Measurements from ENCODE around the gene DPEP3.
"Not testable (repeated sequence)": the region's sequence is repeated elsewhere in the genome, so short reads cannot be mapped to it uniquely, and the experiment has no call there.

Gene DPEP3

GRCh38 chr16:68005786-68006286 lies 25.5 kb upstream of the DPEP3 start:
- H3K9me3 ChIP-seq (ENCODE audit: control insufficient read depth, low read length): no peaks in the 10 kb centered on the region
- WGBS, 2 experiments (ENCODE audit: insufficient coverage in 2 of 2): 62 to 83% methylated on average over 3 to 5 of the region's 6 CpGs
- H3K4me1 ChIP-seq (ENCODE audit: control insufficient read depth, insufficient read depth, low read length, poor library complexity, severe bottlenecking): peaks cover under 1% of the 10 kb centered on the region
- H3K27ac ChIP-seq (ENCODE audit: low read depth, low read length, severe bottlenecking): no peak overlapping the region
- no peaks in the 10 kb centered on the region for H3K36me3 ChIP-seq (ENCODE audit: control insufficient read depth, insufficient read depth, low read length)
- H3K4me3 ChIP-seq (ENCODE audit: extremely low read depth, insufficient read depth, low read length, poor library complexity, severe bottlenecking): no peak overlapping the region

GRCh38 chr16:68005211-68005610 lies 24.9 kb upstream of the DPEP3 start:
- no peaks in the 10 kb centered on the region for H3K36me3 ChIP-seq (ENCODE audit: control insufficient read depth, insufficient read depth, low read length)
- WGBS, 2 experiments (ENCODE audit: insufficient coverage in 2 of 2): 86 to 92% methylated on average over 3 to 9 of the region's 9 CpGs
- H3K27ac ChIP-seq (ENCODE audit: low read depth, low read length, severe bottlenecking): no peak overlapping the region
- peaks cover 6% of the 10 kb centered on the region for H3K4me1 ChIP-seq (ENCODE audit: control insufficient read depth, insufficient read depth, low read length, poor library complexity, severe bottlenecking)
- no peak overlapping the region for H3K4me3 ChIP-seq (ENCODE audit: extremely low read depth, insufficient read depth, low read length, poor library complexity, severe bottlenecking)
- no peaks in the 10 kb centered on the region for H3K9me3 ChIP-seq (ENCODE audit: control insufficient read depth, low read length)

- Histone ChIP-seq H3K4me3 (ENCODE audit: extremely low read depth, insufficient read depth, low read length, poor library complexity, severe bottlenecking) (no peak overlapping the region), H3K27ac (ENCODE audit: low read depth, low read length, severe bottlenecking) (no peak overlapping the region), H3K4me1 (ENCODE audit: control insufficient read depth, insufficient read depth, low read length, poor library complexity, severe bottlenecking) (peaks cover 8% of the 10 kb centered on the region), H3K36me3 (ENCODE audit: control insufficient read depth, insufficient read depth, low read length) (no peaks in the 10 kb centered on the region), H3K9me3 (ENCODE audit: control insufficient read depth, low read length) (no peaks in the 10 kb centered on the region)
- 80 to 92% methylated on average over 1 to 3 of the region's 4 CpGs for WGBS, 2 experiments (ENCODE audit: insufficient coverage in 2 of 2)
Measured at GRCh38 chr16:68003031-68003430, 22.7 kb upstream of the DPEP3 start.

- no peak overlapping the region for H3K4me3 ChIP-seq (ENCODE audit: extremely low read depth, insufficient read depth, low read length, poor library complexity, severe bottlenecking)
- no peak overlapping the region for H3K27ac ChIP-seq (ENCODE audit: low read depth, low read length, severe bottlenecking)
- 94 to 100% methylated on average over 1 to 2 of the region's 3 CpGs for WGBS, 2 experiments (ENCODE audit: insufficient coverage in 2 of 2)
Measured at GRCh38 chr16:68000450-68000849, 20.2 kb upstream of the DPEP3 start.

GRCh38 chr16:67999985-68000384 lies 19.7 kb upstream of the DPEP3 start:
- H3K4me1 ChIP-seq (ENCODE audit: control insufficient read depth, insufficient read depth, low read length, poor library complexity, severe bottlenecking): peaks cover 8% of the 10 kb centered on the region
- H3K36me3 ChIP-seq (ENCODE audit: control insufficient read depth, insufficient read depth, low read length): no peaks in the 10 kb centered on the region
- H3K4me3 ChIP-seq (ENCODE audit: extremely low read depth, insufficient read depth, low read length, poor library complexity, severe bottlenecking): no peak overlapping the region
- 96 to 100% methylated on average over 2 of the region's 2 CpGs for WGBS, 2 experiments (ENCODE audit: insufficient coverage in 2 of 2)
- H3K9me3 ChIP-seq (ENCODE audit: control insufficient read depth, low read length): no peaks in the 10 kb centered on the region
- no peak overlapping the region for H3K27ac ChIP-seq (ENCODE audit: low read depth, low read length, severe bottlenecking)

More at GRCh38 chr16:68000450-68000849, 20.2 kb upstream of the DPEP3 start:
- no peaks in the 10 kb centered on the region for H3K9me3 ChIP-seq (ENCODE audit: control insufficient read depth, low read length)
- H3K36me3 ChIP-seq (ENCODE audit: control insufficient read depth, insufficient read depth, low read length): no peaks in the 10 kb centered on the region
- H3K4me1 ChIP-seq (ENCODE audit: control insufficient read depth, insufficient read depth, low read length, poor library complexity, severe bottlenecking): peaks cover 8% of the 10 kb centered on the region

- not testable (repeated sequence) for H3K27ac ChIP-seq (ENCODE audit: low read depth, low read length, severe bottlenecking); H3K4me3 ChIP-seq (ENCODE audit: extremely low read depth, insufficient read depth, low read length, poor library complexity, severe bottlenecking); H3K4me1 ChIP-seq (ENCODE audit: control insufficient read depth, insufficient read depth, low read length, poor library complexity, severe bottlenecking); H3K36me3 ChIP-seq (ENCODE audit: control insufficient read depth, insufficient read depth, low read length); H3K9me3 ChIP-seq (ENCODE audit: control insufficient read depth, low read length)
- 92 to 97% methylated on average over 3 to 12 of the region's 18 CpGs for WGBS, 2 experiments (ENCODE audit: insufficient coverage in 2 of 2)
Measured at GRCh38 chr16:67998779-67999688, 18.7 kb upstream of the DPEP3 start, which contains the start of gene DPEP2. Gene DPEP2, minus strand, starts transcription at chr16:67999484. Its CDS starts 6,272 bp downstream, at chr16:67993212.

GRCh38 chr16:67998231-67998778 lies 18.0 kb upstream of the DPEP3 start:
- H3K4me1 ChIP-seq (ENCODE audit: control insufficient read depth, insufficient read depth, low read length, poor library complexity, severe bottlenecking); H3K4me3 ChIP-seq (ENCODE audit: extremely low read depth, insufficient read depth, low read length, poor library complexity, severe bottlenecking); H3K36me3 ChIP-seq (ENCODE audit: control insufficient read depth, insufficient read depth, low read length); H3K27ac ChIP-seq (ENCODE audit: low read depth, low read length, severe bottlenecking); H3K9me3 ChIP-seq (ENCODE audit: control insufficient read depth, low read length): not testable (repeated sequence)
- WGBS, 2 experiments (ENCODE audit: insufficient coverage in 2 of 2): 98% methylated on average over 26 to 29 of the region's 36 CpGs

- Histone ChIP-seq H3K9me3 (ENCODE audit: control insufficient read depth, low read length) (no peaks in the 10 kb centered on the region), H3K27ac (ENCODE audit: low read depth, low read length, severe bottlenecking) (no peak overlapping the region), H3K36me3 (ENCODE audit: control insufficient read depth, insufficient read depth, low read length) (no peaks in the 10 kb centered on the region), H3K4me1 (ENCODE audit: control insufficient read depth, insufficient read depth, low read length, poor library complexity, severe bottlenecking) (peaks cover 8% of the 10 kb centered on the region), H3K4me3 (ENCODE audit: extremely low read depth, insufficient read depth, low read length, poor library complexity, severe bottlenecking) (no peak overlapping the region)
- WGBS, 2 experiments (ENCODE audit: insufficient coverage in 2 of 2): 92 to 100% methylated on average over 4 of the region's 5 CpGs
Measured at GRCh38 chr16:67996666-67997065, 16.4 kb upstream of the DPEP3 start.

- Histone ChIP-seq H3K27ac (ENCODE audit: low read depth, low read length, severe bottlenecking) (no peak overlapping the region), H3K9me3 (ENCODE audit: control insufficient read depth, low read length) (no peaks in the 10 kb centered on the region), H3K4me1 (ENCODE audit: control insufficient read depth, insufficient read depth, low read length, poor library complexity, severe bottlenecking) (peaks cover 3% of the 10 kb centered on the region), H3K36me3 (ENCODE audit: control insufficient read depth, insufficient read depth, low read length) (no peaks in the 10 kb centered on the region), H3K4me3 (ENCODE audit: extremely low read depth, insufficient read depth, low read length, poor library complexity, severe bottlenecking) (no peak overlapping the region)
- 88% methylated on average over 3 of the region's 5 CpGs; no CpG with 5 or more reads in 1 of the 2 experiments for WGBS, 2 experiments (ENCODE audit: insufficient coverage in 2 of 2)
Measured at GRCh38 chr16:67995423-67995822, 15.1 kb upstream of the DPEP3 start.

GRCh38 chr16:67994040-67994408 lies 13.7 kb upstream of the DPEP3 start:
- not testable (repeated sequence) for H3K4me3 ChIP-seq (ENCODE audit: extremely low read depth, insufficient read depth, low read length, poor library complexity, severe bottlenecking); H3K4me1 ChIP-seq (ENCODE audit: control insufficient read depth, insufficient read depth, low read length, poor library complexity, severe bottlenecking); H3K9me3 ChIP-seq (ENCODE audit: control insufficient read depth, low read length); H3K36me3 ChIP-seq (ENCODE audit: control insufficient read depth, insufficient read depth, low read length); H3K27ac ChIP-seq (ENCODE audit: low read depth, low read length, severe bottlenecking)
- 100% methylated on average over 1 of the region's 6 CpGs; no CpG with 5 or more reads in 1 of the 2 experiments for WGBS, 2 experiments (ENCODE audit: insufficient coverage in 2 of 2)
